Ectodermal cell (in vitro differentiated cells): ENCODE results near the gene RNF157.

Experiments used
- H3K27ac ChIP-seq: 2 replicates; pipeline ENCODE4 v1.7.0; 2013; ENCODE audit warnings: mild to moderate bottlenecking, low read depth, low read length; ENCODE audit not compliant: insufficient read depth, poor library complexity, severe bottlenecking
- H3K27me3 ChIP-seq: 2 replicates; pipeline ENCODE4 v1.7.0; 2013; ENCODE audit warnings: mild to moderate bottlenecking, low read length; ENCODE audit not compliant: insufficient read depth, control insufficient read depth, poor library complexity, severe bottlenecking
- H3K36me3 ChIP-seq: one replicate; pipeline ENCODE4 v1.7.0; 2013; ENCODE audit warnings: low read length; ENCODE audit not compliant: control insufficient read depth, insufficient read depth
- H3K4me1 ChIP-seq: one replicate; pipeline ENCODE4 v1.7.0; 2013; ENCODE audit warnings: low read length; ENCODE audit not compliant: control insufficient read depth, insufficient read depth
- H3K4me3 ChIP-seq: 2 replicates; pipeline ENCODE4 v1.7.0; 2013; ENCODE audit warnings: low read depth, low read length, control low read depth; ENCODE audit not compliant: insufficient read depth
- H3K9me3 ChIP-seq: 2 replicates; pipeline ENCODE4 v1.7.0; 2013; ENCODE audit warnings: mild to moderate bottlenecking, low read length, moderate library complexity; ENCODE audit not compliant: control insufficient read depth
- WGBS, 2 experiments: methylation state at CpG; one replicate each; pipeline ENCODE4 v1.1.7; 2013; ENCODE audit warnings: missing lambda C conversion rate in 2 of 2; 5-methylcytosine and 5-hydroxymethylcytosine counted together

The RNF157 gene

GRCh38 chr17:76149214-76149613 lies 91.1 kb downstream of the RNF157 start:
- H3K9me3 ChIP-seq = no peaks in the 10 kb centered on the region
- no peaks in the 10 kb centered on the region for H3K36me3 ChIP-seq
- H3K27ac ChIP-seq = no peak overlapping the region
- peaks cover 10% of the 10 kb centered on the region for H3K4me1 ChIP-seq
- WGBS, 2 experiments = 95% methylated on average over 10 of the region's 10 CpGs
- no peaks in the 10 kb centered on the region for H3K27me3 ChIP-seq
- H3K4me3 ChIP-seq = no peak overlapping the region

- no peak overlapping the region for H3K27ac ChIP-seq
- no peaks in the 10 kb centered on the region for H3K36me3 ChIP-seq
- peaks cover 12% of the 10 kb centered on the region for H3K4me1 ChIP-seq
- H3K4me3 ChIP-seq = no peak overlapping the region
- WGBS, 2 experiments = 90% methylated on average over 1 of the region's 1 CpG
- H3K27me3 ChIP-seq = peaks cover 5% of the 10 kb centered on the region
- H3K9me3 ChIP-seq = no peaks in the 10 kb centered on the region
These were observed 92.3 kb downstream of the RNF157 start for GRCh38 chr17:76148015-76148326.

- Histone ChIP-seq H3K4me3 (no peak overlapping the region), H3K36me3 (no peaks in the 10 kb centered on the region), H3K9me3 (no peaks in the 10 kb centered on the region), H3K27ac (no peak overlapping the region), H3K4me1 (peaks cover 16% of the 10 kb centered on the region), H3K27me3 (peaks cover 11% of the 10 kb centered on the region)
- WGBS, 2 experiments = 88 to 89% methylated on average over 13 of the region's 13 CpGs
These were observed 92.9 kb downstream of the RNF157 start for GRCh38 chr17:76147211-76148014.

- no peak overlapping the region for H3K4me3 ChIP-seq
- WGBS, 2 experiments = 93 to 94% methylated on average over 22 of the region's 22 CpGs
- peaks cover 22% of the 10 kb centered on the region for H3K27me3 ChIP-seq
- no peaks in the 10 kb centered on the region for H3K36me3 ChIP-seq
- no peak overlapping the region for H3K27ac ChIP-seq
- no peaks in the 10 kb centered on the region for H3K9me3 ChIP-seq
- H3K4me1 ChIP-seq = peaks cover 26% of the 10 kb centered on the region
These were observed 94.0 kb downstream of the RNF157 start for GRCh38 chr17:76146053-76146851.

- Histone ChIP-seq H3K4me3 (no peak overlapping the region), H3K4me1 (peaks cover 31% of the 10 kb centered on the region), H3K27ac (no peak overlapping the region), H3K27me3 (peaks cover 29% of the 10 kb centered on the region), H3K36me3 (no peaks in the 10 kb centered on the region), H3K9me3 (no peaks in the 10 kb centered on the region)
- 76 to 78% methylated on average over 25 of the region's 25 CpGs for WGBS, 2 experiments
These were observed 94.9 kb downstream of the RNF157 start for GRCh38 chr17:76145231-76146052.

- Histone ChIP-seq H3K27me3 (peaks cover 53% of the 10 kb centered on the region), H3K9me3 (no peaks in the 10 kb centered on the region), H3K4me1 (peaks cover 44% of the 10 kb centered on the region), H3K36me3 (no peaks in the 10 kb centered on the region), H3K27ac (no peak overlapping the region), H3K4me3 (no peak overlapping the region)
- WGBS, 2 experiments = 72% methylated on average over 6 of the region's 6 CpGs
These were observed 97.7 kb downstream of the RNF157 start for GRCh38 chr17:76142585-76143041.

- Histone ChIP-seq H3K4me3 (peak overlapping the region; percentile 46), H3K4me1 (peaks cover 49% of the 10 kb centered on the region), H3K27ac (peak overlapping the region; percentile 68), H3K9me3 (no peaks in the 10 kb centered on the region), H3K27me3 (peaks cover 58% of the 10 kb centered on the region), H3K36me3 (no peaks in the 10 kb centered on the region)
- 25 to 26% methylated on average over 10 of the region's 10 CpGs for WGBS, 2 experiments
These were observed 98.2 kb downstream of the RNF157 start for GRCh38 chr17:76142039-76142584.

- no peaks in the 10 kb centered on the region for H3K9me3 ChIP-seq
- no peaks in the 10 kb centered on the region for H3K36me3 ChIP-seq
- 1% methylated on average over 59 of the region's 59 CpGs for WGBS, 2 experiments
- H3K27me3 ChIP-seq = peaks cover 65% of the 10 kb centered on the region
- H3K27ac ChIP-seq = peak within 1 kb of the TSS; percentile 68
- H3K4me1 ChIP-seq = peaks cover 56% of the 10 kb centered on the region
- H3K4me3 ChIP-seq = peak within 1 kb of the TSS; percentile 46
These were observed 98.9 kb downstream of the RNF157 start, which contains the start of gene FOXJ1 for GRCh38 chr17:76141212-76142038. TSS of gene FOXJ1 (minus strand) at chr17:76141245. CDS start at chr17:76140395, 850 bp downstream.

GRCh38 chr17:76140661-76141211 lies 99.6 kb downstream of the RNF157 start:
- Histone ChIP-seq H3K27ac (no peak overlapping the region), H3K27me3 (peaks cover 72% of the 10 kb centered on the region), H3K4me1 (peaks cover 63% of the 10 kb centered on the region), H3K36me3 (no peaks in the 10 kb centered on the region), H3K9me3 (no peaks in the 10 kb centered on the region), H3K4me3 (peak overlapping the region; percentile 46)
- 1 to 2% methylated on average over 24 of the region's 24 CpGs for WGBS, 2 experiments
